22Rv1 (cell line): ENCODE measurements around the gene MLX.

Source experiments
- H3K27ac ChIP-seq: fragments of 450-650 bp; 2 replicates; pipeline ENCODE4 v1.5.1; 2017
- CTCF ChIP-seq: fragments of 450-650 bp; IDR thresholded peaks from 2 replicates; pipeline ENCODE4 v1.5.1; 2017; ENCODE audit warnings: mild to moderate bottlenecking
- ZFX ChIP-seq: fragments of 450-650 bp; IDR thresholded peaks from 2 replicates; pipeline ENCODE4 v1.6.1; 2017; ENCODE audit warnings: antibody characterized with exemption, borderline replicate concordance

The MLX gene

GRCh38 chr17:42563143-42563509 is 3.8 kb upstream of the MLX start:
- peak overlapping the region; percentile 93 for H3K27ac ChIP-seq
- TF ChIP-seq ZFX (no peak), CTCF (no peak)

- TF ChIP-seq CTCF (no peak), ZFX (no peak)
- H3K27ac ChIP-seq: peak overlapping the region; percentile 93
Measured at GRCh38 chr17:42563543-42563942, 3.4 kb upstream of the MLX start.

GRCh38 chr17:42563950-42564349 is 3.0 kb upstream of the MLX start:
- TF ChIP-seq ZFX (no peak), CTCF (no peak)
- peak overlapping the region; percentile 93 for H3K27ac ChIP-seq

- H3K27ac ChIP-seq: peak overlapping the region; percentile 93
- TF ChIP-seq CTCF (no peak), ZFX (no peak)
Measured at GRCh38 chr17:42564815-42565522, 1.9 kb upstream of the MLX start.

GRCh38 chr17:42565523-42566214 is 1.2 kb upstream of the MLX start:
- TF ChIP-seq ZFX: no peak
- no peak for TF ChIP-seq CTCF
- peak overlapping the region; percentile 93 for H3K27ac ChIP-seq

GRCh38 chr17:42566215-42566882 is 551 bp upstream of the MLX start:
- H3K27ac ChIP-seq: peak overlapping the region; percentile 93
- TF ChIP-seq ZFX: no peak
- TF ChIP-seq CTCF: no peak
